MM.1S (cell line): ENCODE data around the gene GDF3.

Source experiments
- DNase-seq: peaks from one replicate; pipeline ENCODE4 v3.0.0-alpha.2; 2015
- H2AFZ ChIP-seq: fragments of 300-600 bp; sonication (generic); 2 replicates; pipeline ENCODE4 v1.6.0; 2016; ENCODE audit warnings: antibody characterized with exemption, low read length
- H3F3A ChIP-seq: fragments of 300-600 bp; sonication (generic); 2 replicates; pipeline ENCODE4 v1.6.1; 2016; ENCODE audit warnings: mild to moderate bottlenecking, antibody characterized with exemption, low read length, moderate library complexity, mixed read lengths; ENCODE audit not compliant: insufficient read depth
- H3K27ac ChIP-seq: fragments of 300-600 bp; sonication (generic); 2 replicates; pipeline ENCODE4 v1.5.1; 2016; ENCODE audit warnings: mild to moderate bottlenecking, low read length
- H3K27me3 ChIP-seq: fragments of 300-600 bp; sonication (generic); replicated peaks from 2 replicates; pipeline ENCODE4 v1.6.0; 2016; ENCODE audit warnings: low read length; ENCODE audit not compliant: insufficient read depth
- H3K36me3 ChIP-seq: fragments of 300-600 bp; sonication (generic); replicated peaks from 2 replicates; pipeline ENCODE4 v1.6.1; 2016; ENCODE audit warnings: mild to moderate bottlenecking, low read length, mixed read lengths; ENCODE audit not compliant: insufficient read depth
- H3K4me1 ChIP-seq: fragments of 300-600 bp; sonication (generic); 2 replicates; pipeline ENCODE4 v1.6.1; 2016; ENCODE audit warnings: low read length, mixed read lengths
- H3K4me2 ChIP-seq: fragments of 300-600 bp; sonication (generic); 2 replicates; pipeline ENCODE4 v1.6.0; 2016; ENCODE audit warnings: low read depth, low read length
- H3K4me3 ChIP-seq: fragments of 300-600 bp; sonication (generic); 2 replicates; pipeline ENCODE4 v1.5.1; 2016; ENCODE audit warnings: low read length, mixed read lengths
- H3K79me2 ChIP-seq: fragments of 300-600 bp; sonication (generic); 2 replicates; pipeline ENCODE4 v1.6.1; 2016; ENCODE audit warnings: mixed run types, low read length, mixed read lengths
- H3K9ac ChIP-seq: fragments of 300-600 bp; sonication (generic); 2 replicates; pipeline ENCODE4 v1.6.1; 2016; ENCODE audit warnings: low read length, mixed read lengths
- H3K9me2 ChIP-seq: fragments of 300-600 bp; sonication (generic); replicated peaks from 2 replicates; pipeline ENCODE4 v1.6.1; 2016; ENCODE audit warnings: mild to moderate bottlenecking, low read length, mixed read lengths; ENCODE audit not compliant: insufficient read depth
- H3K9me3 ChIP-seq: fragments of 300-600 bp; sonication (generic); replicated peaks from 2 replicates; pipeline ENCODE4 v1.6.1; 2016; ENCODE audit warnings: mild to moderate bottlenecking, low read length, mixed read lengths; ENCODE audit not compliant: insufficient read depth
- H4K20me1 ChIP-seq: fragments of 300-600 bp; sonication (generic); 2 replicates; pipeline ENCODE4 v1.6.1; 2016; ENCODE audit warnings: mild to moderate bottlenecking, low read length, moderate library complexity, mixed read lengths; ENCODE audit not compliant: insufficient read depth
- CTCF ChIP-seq: fragments of 300-600 bp; sonication (generic); IDR thresholded peaks from 2 replicates; pipeline ENCODE4 v1.5.1; 2016; ENCODE audit warnings: antibody characterized with exemption, low read length, mixed read lengths
- EZH2 ChIP-seq: fragments of 300-600 bp; sonication (generic); optimal IDR thresholded peaks from 2 replicates; pipeline ENCODE3; 2017; ENCODE audit warnings: low read depth, mild to moderate bottlenecking, antibody characterized with exemption, low read length, mixed read lengths
- EZH2phosphoT487 ChIP-seq: fragments of 300-600 bp; sonication (generic); IDR thresholded peaks from 2 replicates; pipeline ENCODE4 v1.6.1; 2018; ENCODE audit warnings: antibody characterized with exemption, low read length

GDF3 gene

GRCh38 chr12:7716381-7716780, 20.8 kb upstream of the GDF3 start:
- Histone ChIP-seq H3F3A (no peaks in the 10 kb centered on the region), H3K4me3 (no peak overlapping the region), H3K9me3 (no peaks in the 10 kb centered on the region), H2AFZ (no peak overlapping the region), H3K4me2 (no peak overlapping the region), H3K9me2 (no peaks in the 10 kb centered on the region), H3K79me2 (no peaks in the 10 kb centered on the region), H3K36me3 (no peaks in the 10 kb centered on the region), H3K9ac (no peak overlapping the region), H3K27ac (no peak overlapping the region), H3K27me3 (no peaks in the 10 kb centered on the region), H4K20me1 (no peaks in the 10 kb centered on the region), H3K4me1 (no peaks in the 10 kb centered on the region)
- TF ChIP-seq EZH2phosphoT487 (no peak), CTCF (peak; percentile 24), EZH2 (no peak)
- DNase-seq: peak; percentile 38

- H3F3A ChIP-seq: no peaks in the 10 kb centered on the region
- H4K20me1 ChIP-seq: no peaks in the 10 kb centered on the region
- no peak for DNase-seq
- H3K9me3 ChIP-seq: no peaks in the 10 kb centered on the region
- TF ChIP-seq EZH2 (no peak), CTCF (no peak)
- no peaks in the 10 kb centered on the region for H3K4me1 ChIP-seq
- H3K9ac ChIP-seq: no peak overlapping the region
- no peak overlapping the region for H3K27ac ChIP-seq
- no peak overlapping the region for H3K4me2 ChIP-seq
- H3K79me2 ChIP-seq: no peaks in the 10 kb centered on the region
- H3K4me3 ChIP-seq: no peak overlapping the region
- no peaks in the 10 kb centered on the region for H3K9me2 ChIP-seq
- H2AFZ ChIP-seq: no peak overlapping the region
- H3K36me3 ChIP-seq: no peaks in the 10 kb centered on the region
- no peaks in the 10 kb centered on the region for H3K27me3 ChIP-seq
Measured at GRCh38 chr12:7712841-7713442, 17.4 kb upstream of the GDF3 start.

- Histone ChIP-seq H3F3A (no peaks in the 10 kb centered on the region), H3K9ac (no peak within 1 kb of the TSS), H3K36me3 (no peaks in the 10 kb centered on the region), H4K20me1 (no peaks in the 10 kb centered on the region), H3K4me1 (no peaks in the 10 kb centered on the region), H3K27ac (no peak within 1 kb of the TSS), H3K27me3 (no peaks in the 10 kb centered on the region), H3K4me2 (no peak within 1 kb of the TSS), H3K9me3 (no peaks in the 10 kb centered on the region), H3K79me2 (no peaks in the 10 kb centered on the region), H3K4me3 (no peak within 1 kb of the TSS), H3K9me2 (no peaks in the 10 kb centered on the region), H2AFZ (no peak within 1 kb of the TSS)
- TF ChIP-seq EZH2 (no peak), CTCF (no peak), EZH2phosphoT487 (no peak)
- DNase-seq: no peak
Measured at GRCh38 chr12:7711133-7711532, 15.6 kb upstream of the GDF3 start, which contains the start of gene DPPA3. Gene DPPA3 (plus strand): TSS chr12:7711433. CDS start chr12:7711571, 138 bp downstream.
